ENCODE results near the gene KLHL26. TPM values are rescaled to one million over a fixed set of nuclear protein-coding genes. Genes with fewer than 3 reads are reported as not detected.

The KLHL26 gene
- total RNA-seq, 2 experiments from 2014 or later: 13.7 to 19.0 TPM

GRCh38 chr19:18651300-18651699 lies 14.5 kb downstream of the KLHL26 start:
- CTCF ChIA-PET: no interaction called here
- DNase-seq: no peak
- H3K27me3 ChIP-seq (ENCODE audit: control insufficient read depth in 1 of 2, insufficient read depth in 2 of 2, low read length in 2 of 2): no peaks in the 10 kb centered on the region
- Mint-ChIP-seq H3K36me3 (ENCODE audit: low read depth) (no peaks in the 10 kb centered on the region), H3K9me3 (no peaks in the 10 kb centered on the region), H3K4me3 (no peak overlapping the region), H3K27ac (no peak overlapping the region), H3K27me3 (no peaks in the 10 kb centered on the region), H3K4me1 (ENCODE audit: low read depth) (peaks cover 17% of the 10 kb centered on the region)
- POLR2A ChIA-PET: no interaction called here
- no peaks in the 10 kb centered on the region for H3K9me3 ChIP-seq (ENCODE audit: control insufficient read depth in 1 of 2, insufficient read depth in 1 of 2, low read length in 2 of 2)
- no peak overlapping the region for H3K27ac ChIP-seq (ENCODE audit: low read depth in 1 of 2, low read length in 2 of 2)
- H3K4me1 ChIP-seq (ENCODE audit: insufficient read depth, low read length): no peaks in the 10 kb centered on the region
- no peak for TF ChIP-seq CTCF (IDR thresholded peaks at IDR 0.05)
- H3K36me3 ChIP-seq (ENCODE audit: insufficient read depth, low read length): peaks cover 7% of the 10 kb centered on the region
- ATAC-seq (ENCODE audit: poor library complexity): no peak
- no peak overlapping the region for H3K4me3 ChIP-seq (ENCODE audit: low read length)
- intact Hi-C loops (cut with DNase I, micrococcal nuclease): no loop called here

GRCh38 chr19:18651733-18652132 lies 14.9 kb downstream of the KLHL26 start:
- ChIA-PET CTCF (no interaction called here), POLR2A (no interaction called here)
- Mint-ChIP-seq H3K4me1 (ENCODE audit: low read depth) (peaks cover 17% of the 10 kb centered on the region), H3K4me3 (no peak overlapping the region), H3K27ac (no peak overlapping the region), H3K9me3 (no peaks in the 10 kb centered on the region), H3K27me3 (no peaks in the 10 kb centered on the region), H3K36me3 (ENCODE audit: low read depth) (no peaks in the 10 kb centered on the region)
- no peak for ATAC-seq (ENCODE audit: poor library complexity)
- no peak overlapping the region for H3K4me3 ChIP-seq (ENCODE audit: low read length)
- no peaks in the 10 kb centered on the region for H3K27me3 ChIP-seq (ENCODE audit: control insufficient read depth in 1 of 2, insufficient read depth in 2 of 2, low read length in 2 of 2)
- H3K36me3 ChIP-seq (ENCODE audit: insufficient read depth, low read length): peaks cover 7% of the 10 kb centered on the region
- no peak for DNase-seq
- intact Hi-C loops (cut with DNase I, micrococcal nuclease): no loop called here
- H3K27ac ChIP-seq (ENCODE audit: low read depth in 1 of 2, low read length in 2 of 2): no peak overlapping the region
- H3K4me1 ChIP-seq (ENCODE audit: insufficient read depth, low read length): no peaks in the 10 kb centered on the region
- no peaks in the 10 kb centered on the region for H3K9me3 ChIP-seq (ENCODE audit: control insufficient read depth in 1 of 2, insufficient read depth in 1 of 2, low read length in 2 of 2)
- TF ChIP-seq CTCF (IDR thresholded peaks at IDR 0.05): no peak

- H3K4me1 Mint-ChIP-seq (ENCODE audit: low read depth): peaks cover 28% of the 10 kb centered on the region
- POLR2A ChIA-PET: no interaction called here
Observed at GRCh38 chr19:18653853-18654252, 17.0 kb downstream of the KLHL26 start.

More at GRCh38 chr19:18653853-18654252, 17.0 kb downstream of the KLHL26 start:
- no peaks in the 10 kb centered on the region for H3K9me3 ChIP-seq (ENCODE audit: control insufficient read depth in 1 of 2, insufficient read depth in 1 of 2, low read length in 2 of 2)
- DNase-seq: no peak
- Mint-ChIP-seq H3K27ac (no peak overlapping the region), H3K27me3 (no peaks in the 10 kb centered on the region), H3K36me3 (ENCODE audit: low read depth) (no peaks in the 10 kb centered on the region), H3K4me3 (no peak overlapping the region), H3K9me3 (no peaks in the 10 kb centered on the region)
- intact Hi-C loops (cut with DNase I, micrococcal nuclease): no loop called here
- H3K4me1 ChIP-seq (ENCODE audit: insufficient read depth, low read length): no peaks in the 10 kb centered on the region
- TF ChIP-seq CTCF (IDR thresholded peaks at IDR 0.05): no peak
- no peaks in the 10 kb centered on the region for H3K27me3 ChIP-seq (ENCODE audit: control insufficient read depth in 1 of 2, insufficient read depth in 2 of 2, low read length in 2 of 2)
- no peak overlapping the region for H3K27ac ChIP-seq (ENCODE audit: low read depth in 1 of 2, low read length in 2 of 2)
- CTCF ChIA-PET: no interaction called here
- ATAC-seq (ENCODE audit: poor library complexity): no peak
- no peak overlapping the region for H3K4me3 ChIP-seq (ENCODE audit: low read length)
- H3K36me3 ChIP-seq (ENCODE audit: insufficient read depth, low read length): peaks cover 4% of the 10 kb centered on the region
